Measurements from ENCODE around the gene SYT17.

The SYT17 gene

DNA sequence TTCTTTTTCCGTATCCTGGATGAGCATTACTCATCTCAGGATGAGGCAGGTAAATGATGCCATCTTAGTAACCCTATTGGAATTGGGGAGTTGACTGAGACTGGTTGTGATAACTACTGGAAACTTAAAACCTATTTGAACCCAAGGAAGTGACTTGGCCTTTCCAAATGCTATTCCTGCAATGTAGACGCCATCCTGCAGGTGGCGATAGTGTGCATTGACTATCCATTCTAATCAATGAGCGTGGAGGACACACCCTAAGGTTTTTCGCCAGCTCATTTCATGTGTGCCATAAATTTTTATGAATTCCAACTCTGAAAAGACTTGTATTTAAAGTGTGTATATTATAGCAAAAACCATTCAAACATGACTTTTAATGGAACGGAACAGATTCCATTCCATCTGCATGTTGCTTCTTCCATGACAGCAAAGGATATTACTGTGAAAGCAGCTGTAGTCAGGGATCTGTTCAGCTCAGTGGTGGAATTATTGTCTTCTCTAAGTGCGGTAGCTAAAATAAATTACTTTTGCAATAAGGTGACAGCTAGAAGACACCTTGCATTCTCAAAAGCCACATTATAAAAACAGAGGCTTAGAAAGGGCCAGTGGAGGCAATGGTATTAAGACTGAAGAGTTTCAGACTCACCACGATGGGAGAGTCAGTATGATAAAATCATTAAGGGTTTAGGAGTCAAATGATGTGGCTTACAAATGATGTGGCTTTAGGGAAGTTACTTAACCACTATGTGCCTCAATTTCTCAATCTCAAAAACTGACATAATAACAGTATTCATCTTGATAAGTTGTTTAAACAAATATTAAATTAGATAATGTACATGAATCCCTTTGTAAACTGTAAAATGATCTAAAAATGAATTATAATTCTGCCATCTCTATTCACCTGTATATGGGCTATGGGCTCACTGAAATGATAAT lies 55.5 kb downstream of the SYT17 start:
- no peak for DNase-seq

DNA sequence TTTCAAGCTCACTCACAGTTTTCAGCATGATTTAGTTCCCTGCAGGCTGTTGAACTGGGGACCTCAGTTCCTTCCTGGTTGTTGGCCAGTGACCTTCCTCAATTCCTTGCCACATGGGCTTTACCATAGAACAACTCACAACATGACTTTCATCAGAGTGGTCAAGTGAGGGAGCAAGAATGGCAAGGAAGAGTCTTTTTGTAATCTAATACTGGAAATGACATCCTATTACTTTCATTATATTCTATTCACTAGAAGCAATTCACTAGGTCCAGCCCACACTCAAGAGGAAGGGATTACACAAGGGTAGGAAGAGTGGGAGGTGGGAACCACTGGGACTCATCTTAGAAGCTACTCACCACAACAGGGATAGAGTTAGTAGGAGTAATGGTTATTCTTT lies 57.6 kb downstream of the SYT17 start:
- no peak for DNase-seq

- no peak for DNase-seq
These were observed 59.6 kb downstream of the SYT17 start for GRCh38 chr16:19227643-19228042.

GRCh38 chr16:19228052-19228451 lies 60.0 kb downstream of the SYT17 start:
- DNase-seq = no peak

- DNase-seq = no peak
These were observed 60.5 kb downstream of the SYT17 start for GRCh38 chr16:19228575-19228974.

DNA sequence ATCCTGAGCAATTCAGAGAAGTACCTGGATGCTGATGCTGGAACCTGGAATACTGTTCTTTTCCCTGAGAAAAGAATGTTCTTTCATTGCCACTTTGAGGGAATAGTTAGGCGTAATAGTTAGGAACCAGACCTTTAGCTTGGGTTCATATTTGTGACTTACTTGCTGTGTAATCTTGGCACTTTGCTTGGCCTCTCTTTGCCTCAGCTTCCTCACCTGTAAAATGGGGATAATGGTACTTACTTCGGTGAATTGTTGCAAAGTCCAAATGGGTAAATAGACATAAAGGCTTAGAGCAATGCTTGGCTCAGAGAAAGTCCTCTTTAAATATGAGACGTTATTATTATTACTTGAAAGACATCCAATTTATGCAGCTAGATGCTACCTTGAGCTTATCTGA lies 62.5 kb downstream of the SYT17 start:
- no peak for DNase-seq

DNA sequence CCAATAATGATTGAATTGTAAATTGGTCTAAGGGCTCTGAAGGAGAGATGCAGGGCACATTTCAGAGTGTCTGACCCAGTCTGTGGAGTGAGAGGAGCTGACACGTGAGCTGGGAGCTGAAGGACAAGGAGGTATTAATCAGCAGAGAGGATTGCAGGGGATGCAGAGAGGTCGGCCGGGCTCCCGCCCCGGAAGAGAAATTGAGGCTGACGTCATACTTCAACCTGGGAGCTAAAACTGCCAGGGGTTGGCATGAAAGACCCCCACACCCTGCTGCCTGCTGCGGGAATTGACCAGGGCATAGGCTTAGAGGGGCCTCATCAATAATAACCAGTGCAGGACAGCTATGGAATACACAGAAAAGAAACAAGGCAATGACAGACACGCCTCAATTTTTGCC lies 63.8 kb downstream of the SYT17 start:
- no peak for DNase-seq

DNA sequence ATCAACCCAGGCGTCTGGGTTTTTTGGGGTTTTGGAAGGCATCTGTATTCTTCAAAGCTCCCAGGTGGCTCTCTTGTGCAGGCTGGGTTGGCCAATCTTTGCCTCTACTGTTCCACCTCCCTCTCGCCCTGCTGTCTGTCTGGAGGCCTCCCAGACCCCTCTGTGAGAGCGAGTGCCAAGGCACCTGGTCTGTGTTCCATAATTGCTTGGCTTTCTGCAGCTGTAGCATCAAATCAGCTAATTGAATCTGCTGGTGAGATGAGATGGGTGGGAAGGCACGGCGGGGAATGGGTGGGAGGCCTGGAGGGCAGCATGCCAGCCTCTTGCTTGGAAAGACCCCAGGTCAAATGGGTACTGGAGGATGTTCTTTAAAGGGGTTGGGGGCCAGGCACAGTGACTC lies 64.9 kb downstream of the SYT17 start:
- DNase-seq = no peak

DNA sequence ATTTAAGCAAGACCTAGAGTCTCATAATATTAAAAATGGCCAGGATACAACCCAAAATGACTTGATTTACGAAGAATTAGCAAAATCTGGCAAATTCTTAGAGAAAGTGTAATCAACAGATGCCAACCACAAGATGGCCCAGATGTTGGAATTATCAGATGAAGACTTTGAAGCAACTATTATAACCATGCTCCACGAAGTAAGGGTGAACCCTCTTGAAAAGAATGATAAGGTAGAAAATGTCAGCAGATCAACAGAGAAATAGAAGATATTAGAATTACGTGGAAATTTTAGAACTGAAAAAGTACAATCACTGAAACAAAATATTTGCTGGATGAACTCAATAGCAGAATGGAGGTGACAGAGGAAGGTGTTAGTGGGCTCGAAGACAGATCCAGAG lies 67.4 kb downstream of the SYT17 start:
- DNase-seq = no peak

GRCh38 chr16:19235886-19236285 lies 67.8 kb downstream of the SYT17 start:
- no peak for DNase-seq

- no peak for DNase-seq
These were observed 68.6 kb downstream of the SYT17 start for GRCh38 chr16:19236561-19237209.

DNA sequence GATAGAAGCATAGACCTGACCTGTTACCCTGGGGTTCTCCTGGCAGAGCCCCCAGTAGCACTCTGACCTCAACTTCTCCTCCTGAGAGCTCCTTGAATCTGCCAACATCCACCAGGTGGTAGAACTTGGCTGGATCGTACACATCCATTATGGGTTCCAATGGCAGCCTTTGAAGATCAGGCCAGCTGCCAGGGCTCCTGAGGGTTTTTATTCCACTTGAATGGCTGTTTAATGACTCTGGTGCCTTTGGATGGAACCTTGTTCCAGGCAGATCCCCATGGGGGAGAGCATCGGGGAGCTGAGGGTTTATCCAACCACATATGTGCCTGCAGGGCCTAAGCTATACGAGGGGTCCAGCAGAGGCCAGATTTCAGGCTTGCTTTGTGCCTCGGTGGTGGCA lies 70.4 kb downstream of the SYT17 start:
- no peak for DNase-seq

DNA sequence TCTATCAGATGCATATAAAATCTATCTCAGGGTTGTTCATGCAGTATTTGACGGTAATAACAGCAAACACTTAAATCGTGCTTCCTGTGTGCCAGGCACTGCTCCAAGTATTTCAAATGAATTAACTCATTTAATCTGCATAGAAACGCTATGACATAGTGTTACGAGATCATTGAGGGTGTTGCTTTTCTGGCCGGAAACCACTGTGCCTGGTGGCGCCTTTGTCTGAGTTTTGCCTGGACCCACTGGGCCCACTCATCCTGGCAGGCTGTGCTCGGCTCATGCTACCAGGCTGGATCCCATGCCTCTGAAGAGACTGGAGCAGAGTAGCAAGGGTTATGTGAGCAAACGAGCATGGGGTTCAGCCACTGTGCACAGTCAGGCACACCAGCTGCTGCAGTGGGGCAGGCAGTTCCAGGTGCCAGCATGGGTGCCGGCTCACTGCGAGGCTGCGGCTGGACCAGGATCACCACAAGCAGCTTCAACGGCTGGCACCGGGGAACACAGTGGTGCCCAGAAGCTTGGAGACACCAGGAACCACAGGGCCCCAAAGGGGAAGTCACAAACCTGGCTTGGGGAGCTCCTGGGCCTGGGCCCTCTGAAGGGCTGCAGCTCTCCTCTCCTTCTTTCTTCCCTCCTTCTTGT lies 71.6 kb downstream of the SYT17 start:
- no peak for DNase-seq

- no peak for DNase-seq
These were observed 72.5 kb downstream of the SYT17 start for GRCh38 chr16:19240494-19240893.

DNA sequence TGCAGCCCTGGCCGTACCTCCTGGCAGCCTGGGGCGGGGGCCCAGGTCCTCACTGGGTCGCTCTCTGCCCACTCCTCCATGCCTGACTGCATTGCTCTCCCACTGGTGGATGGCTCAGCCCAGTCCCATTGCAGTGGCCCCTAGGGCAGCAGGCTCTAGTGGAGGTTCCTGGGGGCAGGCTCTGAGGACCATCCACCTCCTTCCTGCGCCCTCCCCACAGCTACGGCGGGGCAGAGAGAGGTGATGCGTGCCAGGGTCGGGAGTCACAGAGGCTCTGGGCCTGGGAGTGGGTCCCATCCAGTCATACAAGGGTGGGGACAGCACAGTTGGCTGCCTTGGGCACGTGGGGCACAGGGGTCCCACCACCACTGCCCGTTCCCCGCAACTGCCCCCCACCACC lies 73.5 kb downstream of the SYT17 start:
- no peak for DNase-seq

GRCh38 chr16:19242186-19242585 lies 74.1 kb downstream of the SYT17 start:
- no peak for DNase-seq

DNA sequence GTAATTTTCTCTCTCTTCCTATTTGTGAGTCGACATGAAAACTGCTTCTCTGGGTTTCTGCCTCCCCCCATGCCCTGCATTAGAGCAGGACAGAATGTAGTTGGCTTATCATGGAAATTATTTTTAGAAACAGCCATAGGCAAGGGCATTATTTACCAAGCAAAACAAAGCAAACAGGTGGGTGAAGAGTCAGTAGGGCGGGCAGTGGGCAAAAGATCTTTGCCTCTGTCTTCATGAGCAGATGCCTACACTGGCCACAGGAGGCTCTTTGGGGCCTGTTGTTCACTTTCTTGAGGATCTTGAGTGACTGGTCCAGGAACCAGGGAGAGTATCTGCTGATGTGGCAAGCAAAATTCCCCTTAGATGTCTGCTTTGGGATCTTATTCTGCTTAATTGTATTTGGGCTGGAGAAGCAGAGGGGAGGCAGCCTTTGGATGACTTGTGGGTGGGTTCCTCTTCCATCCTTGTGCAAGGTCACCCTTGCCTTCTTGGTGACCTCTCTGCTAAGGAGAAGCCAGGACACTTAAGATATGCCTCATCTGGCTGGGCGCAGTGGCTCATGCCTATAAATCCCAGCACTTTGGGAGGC lies 75.0 kb downstream of the SYT17 start:
- no peak for DNase-seq

- no peak for DNase-seq
These were observed 77.4 kb downstream of the SYT17 start for GRCh38 chr16:19245326-19245925.

DNA sequence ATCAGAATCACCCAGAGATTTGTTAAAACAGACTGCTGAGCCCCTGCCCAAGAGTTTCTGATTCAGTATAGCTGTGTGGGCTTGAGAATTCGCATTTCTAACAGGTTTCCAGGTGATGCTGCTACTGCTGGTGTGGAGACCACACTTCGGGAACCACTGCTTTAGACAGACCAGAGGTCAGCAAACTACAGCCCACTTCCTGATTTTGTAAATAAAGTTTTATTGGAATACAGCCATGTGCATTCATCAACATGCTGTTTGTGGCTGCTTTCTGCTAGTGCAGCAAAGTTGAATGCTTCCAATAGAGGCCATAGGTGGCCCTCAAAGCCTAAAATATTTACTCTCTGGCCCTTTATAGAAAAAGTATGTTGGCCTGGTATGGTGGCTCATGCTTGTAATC lies 84.9 kb downstream of the SYT17 start:
- no peak for DNase-seq

- DNase-seq = no peak
These were observed 86.6 kb downstream of the SYT17 start for GRCh38 chr16:19254611-19255010.

DNA sequence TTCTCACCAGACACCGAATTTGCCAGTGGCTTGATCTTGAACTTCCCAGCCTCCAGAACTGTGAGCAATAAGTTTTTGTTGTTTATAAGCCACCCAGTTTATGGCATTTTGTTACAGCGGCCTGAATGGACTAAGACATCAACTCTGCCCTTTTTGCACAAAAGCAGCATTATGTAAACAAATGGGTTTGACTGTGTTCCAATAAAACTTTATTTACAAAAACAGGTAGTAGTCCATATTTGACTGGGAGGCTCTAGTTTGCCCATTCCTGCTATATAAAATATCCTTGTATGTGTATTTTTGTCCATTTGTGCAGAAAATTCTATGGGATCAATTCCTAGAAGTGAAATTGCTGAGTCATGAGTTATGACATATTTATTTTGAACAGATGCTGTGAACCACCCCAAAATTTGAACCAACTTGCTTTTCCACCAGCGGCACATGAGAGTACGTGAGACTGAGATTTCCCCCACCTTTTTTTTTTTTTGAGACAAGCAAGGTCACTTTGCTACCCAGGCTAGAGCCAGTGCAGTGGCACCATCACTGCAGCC lies 96.2 kb downstream of the SYT17 start:
- DNase-seq = no peak

DNA sequence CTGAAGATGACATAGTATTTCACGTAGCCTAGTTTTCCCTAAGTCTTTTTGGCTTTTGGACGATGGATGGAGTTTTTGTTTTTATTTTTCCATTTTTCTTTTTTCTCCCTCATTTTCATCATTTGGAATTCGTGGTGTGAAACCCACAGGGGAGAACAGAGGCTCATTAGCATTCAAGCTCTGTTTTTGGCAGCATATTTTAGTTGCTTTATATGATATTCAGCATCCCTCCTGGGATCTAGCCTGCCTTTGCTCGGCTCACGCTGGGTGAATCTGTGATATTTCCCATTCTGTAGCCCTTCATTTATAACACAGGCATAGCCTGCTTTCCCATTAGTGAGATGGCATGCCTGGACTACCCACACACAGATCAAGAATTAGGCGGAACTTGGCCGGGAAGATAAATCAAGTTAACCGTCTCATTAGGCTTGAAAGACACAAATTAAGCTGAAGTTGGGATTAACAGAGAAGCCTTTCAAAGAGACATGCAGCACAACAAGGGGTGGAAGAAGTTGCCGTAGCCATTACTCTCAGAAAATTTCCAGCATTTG lies 97.4 kb downstream of the SYT17 start:
- DNase-seq = no peak

DNA sequence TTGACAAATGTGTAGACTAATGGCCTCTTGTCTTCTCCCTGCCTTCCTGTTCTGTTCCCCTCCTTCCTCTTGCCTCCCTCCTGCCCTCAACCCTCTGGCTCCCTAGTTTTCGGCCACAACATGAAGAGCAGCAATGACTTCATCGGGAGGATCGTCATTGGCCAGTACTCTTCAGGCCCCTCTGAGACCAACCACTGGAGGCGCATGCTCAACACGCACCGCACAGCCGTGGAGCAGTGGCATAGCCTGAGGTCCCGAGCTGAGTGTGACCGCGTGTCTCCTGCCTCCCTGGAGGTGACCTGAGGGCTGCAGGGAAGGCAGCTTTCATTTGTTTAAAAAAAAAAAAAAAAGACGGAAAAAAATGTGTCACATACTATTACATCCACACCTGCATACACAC lies 98.7 kb downstream of the SYT17 start:
- no peak for DNase-seq

Measured in NCI-H1436 treated with DMSO at 0.1 percent for 48 hours (cell line).